Colonic mucosa (tissue), 4 donors: ENCODE data around the gene TKT. TPM values are rescaled to one million over a fixed set of nuclear protein-coding genes. Genes with fewer than 3 reads are reported as not detected.
A peak's percentile ranks its signal among the peaks of the same experiment; 100 is the strongest.

Experiments used
- DNase-seq: peaks from one replicate; pipeline ENCODE4 v3.0.0-alpha.2; 2020
- H3K27ac ChIP-seq: fragments of 200-600 bp; one replicate; pipeline ENCODE4 v1.8.0; 2021
- H3K27me3 ChIP-seq: fragments of 200-600 bp; one replicate; pipeline ENCODE4 v1.8.0; 2021
- H3K36me3 ChIP-seq: fragments of 200-600 bp; one replicate; pipeline ENCODE4 v1.8.0; 2021
- H3K4me1 ChIP-seq: fragments of 200-600 bp; one replicate; pipeline ENCODE4 v1.8.0; 2021; ENCODE audit warnings: mild to moderate bottlenecking
- H3K4me3 ChIP-seq: fragments of 200-600 bp; one replicate; pipeline ENCODE4 v1.8.0; 2021
- H3K9ac ChIP-seq, 2 donors: one replicate each; pipeline ENCODE4 v1.7.0; 2013; ENCODE audit warnings: control low read depth in 2 of 2, low read depth in 2 of 2, low read length in 2 of 2
- H3K9me3 ChIP-seq: fragments of 200-600 bp; one replicate; pipeline ENCODE4 v1.8.0; 2021
- CTCF ChIP-seq: fragments of 200-600 bp; IDR thresholded peaks from one replicate; pipeline ENCODE4 v1.8.0; 2022; ENCODE audit warnings: antibody characterized with exemption, mild to moderate bottlenecking
- intact Hi-C: fragments of 100-400 bp; cut with DNase I; formaldehyde crosslinking; loops from one replicate; pipeline ENCODE4 v1.14.1; 2022
- total RNA-seq, 2 donors: library from RNA; stranded (reverse); fragmentation: NEBNext Ultra II Directional in 1 of 2; extraction: Animal tissue kit (Norgen Biotek cat#: 25700) in 1 of 2; gene quantifications; one replicate each; pipeline ENCODE4 v1.2.1, GENCODE V29; 2021
- donor health status: healthy.
- donor health status: DM: no; HTN: no; CAD: no.
- donor health status: DM: no; HTN: no; CAD: no.

The TKT gene
- total RNA-seq, 2 donors from 2014 or later = 315 to 393 TPM

- no peak for TF ChIP-seq CTCF
- intact Hi-C loops = no loop called here
- Histone ChIP-seq H3K4me1 (no peaks in the 10 kb centered on the region), H3K9me3 (no peaks in the 10 kb centered on the region), H3K9ac (no peak overlapping the region), H3K27me3 (no peaks in the 10 kb centered on the region), H3K27ac (no peak overlapping the region), H3K4me3 (no peak overlapping the region), H3K36me3 (peaks cover 5% of the 10 kb centered on the region)
- DNase-seq = no peak
Measured at GRCh38 chr3:53222183-53222901, 33.5 kb downstream of the TKT start.

DNA sequence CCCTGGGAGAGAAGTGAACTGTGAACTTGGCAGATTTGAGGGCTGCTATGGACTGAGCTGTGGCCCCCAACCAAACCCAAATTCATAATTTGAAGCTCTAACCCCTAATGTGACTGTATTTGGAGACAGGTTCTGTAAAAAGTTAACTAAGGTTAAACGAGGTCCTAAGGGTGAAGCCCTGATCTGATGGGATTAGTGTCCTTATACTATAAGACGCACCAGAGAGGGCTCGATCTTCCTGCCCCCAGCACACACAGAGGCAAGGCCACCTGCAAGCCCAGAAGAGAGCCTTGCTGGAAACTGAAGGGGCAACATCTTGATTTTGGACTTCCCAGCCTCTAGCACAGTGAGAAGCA, 34.0 kb downstream of the TKT start:
- Histone ChIP-seq H3K9me3 (no peaks in the 10 kb centered on the region), H3K36me3 (peaks cover 5% of the 10 kb centered on the region), H3K4me3 (no peak overlapping the region), H3K9ac (no peak overlapping the region), H3K27ac (no peak overlapping the region), H3K4me1 (no peaks in the 10 kb centered on the region), H3K27me3 (no peaks in the 10 kb centered on the region)
- intact Hi-C loops = no loop called here
- no peak for DNase-seq
- no peak for TF ChIP-seq CTCF

GRCh38 chr3:53221345-53221744, 34.5 kb downstream of the TKT start:
- no peak for TF ChIP-seq CTCF
- H3K9ac ChIP-seq = no peak overlapping the region
- no peaks in the 10 kb centered on the region for H3K27me3 ChIP-seq
- H3K4me3 ChIP-seq = no peak overlapping the region
- intact Hi-C loops = no loop called here
- no peak overlapping the region for H3K27ac ChIP-seq
- DNase-seq = no peak
- H3K4me1 ChIP-seq = no peaks in the 10 kb centered on the region
- H3K9me3 ChIP-seq = no peaks in the 10 kb centered on the region
- peaks cover 5% of the 10 kb centered on the region for H3K36me3 ChIP-seq

- intact Hi-C loops = no loop called here
- no peaks in the 10 kb centered on the region for H3K27me3 ChIP-seq
- peak; percentile 89 for DNase-seq
- no peaks in the 10 kb centered on the region for H3K9me3 ChIP-seq
- TF ChIP-seq CTCF = peak; percentile 95
- H3K4me3 ChIP-seq = no peak overlapping the region
- H3K36me3 ChIP-seq = peaks cover 5% of the 10 kb centered on the region
- no peak overlapping the region for H3K27ac ChIP-seq
- no peak overlapping the region for H3K9ac ChIP-seq
- H3K4me1 ChIP-seq = no peaks in the 10 kb centered on the region
Measured at GRCh38 chr3:53219895-53220483, 35.8 kb downstream of the TKT start.

DNA sequence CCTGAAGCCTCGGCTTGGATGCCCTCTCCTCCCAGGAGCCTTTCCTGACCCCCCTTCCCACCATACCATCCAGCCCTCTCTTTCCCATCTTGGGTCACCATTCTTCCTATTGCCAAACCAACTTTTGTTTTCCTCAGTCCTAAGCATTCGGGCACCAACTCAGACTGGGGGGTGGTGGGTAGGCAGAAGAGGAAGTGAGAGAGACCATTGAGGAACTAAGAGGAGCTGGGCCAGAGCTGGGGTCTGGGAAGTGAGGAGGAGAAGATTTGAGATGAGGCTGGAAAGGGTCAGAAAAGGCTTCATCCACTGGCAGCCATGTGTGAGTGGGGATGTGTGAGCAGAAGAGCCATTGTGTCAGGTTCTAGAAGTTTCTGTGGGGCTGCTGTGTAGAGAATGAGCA, 37.7 kb downstream of the TKT start:
- Histone ChIP-seq H3K9me3 (no peaks in the 10 kb centered on the region), H3K4me1 (no peaks in the 10 kb centered on the region), H3K27ac (no peak overlapping the region), H3K9ac (no peak overlapping the region), H3K36me3 (no peaks in the 10 kb centered on the region), H3K4me3 (no peak overlapping the region), H3K27me3 (no peaks in the 10 kb centered on the region)
- intact Hi-C loops = no loop called here
- DNase-seq = no peak
- no peak for TF ChIP-seq CTCF
